NK-92 (cell line): ENCODE measurements around the gene GLI3.

ENCODE experiments used
- DNase-seq: peaks from one replicate; lab custom pipeline; 2025; ENCODE audit not compliant: unreplicated experiment; lab: John Stamatoyannopoulos, UW

The GLI3 gene

GRCh38 chr7:41938371-41938770 is 298.6 kb downstream of the GLI3 start:
- DNase-seq: no peak

GRCh38 chr7:41933427-41933826 is 303.6 kb downstream of the GLI3 start:
- no peak for DNase-seq

GRCh38 chr7:41931263-41931646 is 305.8 kb downstream of the GLI3 start:
- no peak for DNase-seq

- no peak for DNase-seq
Observed at GRCh38 chr7:41930538-41931262, 306.3 kb downstream of the GLI3 start.

GRCh38 chr7:41928781-41929180 is 308.2 kb downstream of the GLI3 start:
- DNase-seq: no peak

GRCh38 chr7:41928166-41928565 is 308.8 kb downstream of the GLI3 start:
- DNase-seq: no peak

- DNase-seq: no peak
Observed at GRCh38 chr7:41927380-41927779, 309.6 kb downstream of the GLI3 start.

GRCh38 chr7:41925946-41926345 is 311.1 kb downstream of the GLI3 start:
- DNase-seq: no peak

- DNase-seq: no peak
Observed at GRCh38 chr7:41924796-41925195, 312.2 kb downstream of the GLI3 start.

GRCh38 chr7:41922373-41922772 is 314.6 kb downstream of the GLI3 start:
- no peak for DNase-seq

- no peak for DNase-seq
Observed at GRCh38 chr7:41921453-41921981, 315.5 kb downstream of the GLI3 start.

- DNase-seq: no peak
Observed at GRCh38 chr7:41918597-41918996, 318.4 kb downstream of the GLI3 start.

GRCh38 chr7:41916450-41916927 is 320.5 kb downstream of the GLI3 start:
- no peak for DNase-seq

- no peak for DNase-seq
Observed at GRCh38 chr7:41915871-41916270, 321.1 kb downstream of the GLI3 start.

GRCh38 chr7:41912851-41913567 is 324.0 kb downstream of the GLI3 start:
- DNase-seq: no peak

- DNase-seq: no peak
Observed at GRCh38 chr7:41912426-41912825, 324.6 kb downstream of the GLI3 start.

GRCh38 chr7:41911792-41912191 is 325.2 kb downstream of the GLI3 start:
- DNase-seq: no peak
